HCT116 (cell line): Measurements from ENCODE around the gene SNRNP25.

Experiments
- CBX3 ChIP-seq: IDR thresholded peaks from 2 replicates; pipeline ENCODE4 v1.6.1; 2012; ENCODE audit warnings: low read depth
- CEBPB ChIP-seq: IDR thresholded peaks from 2 replicates; pipeline ENCODE4 v1.6.1; 2012; ENCODE audit warnings: low read depth
- CTCF ChIP-seq, 3 experiments: fragments of 200-600 bp in 1 of 3; sonication (generic) in 1 of 3; IDR thresholded peaks in 2 of 3; conservative IDR thresholded peaks in 1 of 3; 2 replicates each; pipeline ENCODE4 v1.5.1; 2012 to 2017; ENCODE audit warnings: low read depth in 2 of 3, low read length in 2 of 3, antibody characterized with exemption in 1 of 3, borderline replicate concordance in 1 of 3, control low read depth in 1 of 3, mild to moderate bottlenecking in 1 of 3, mixed read lengths in 1 of 3, mixed run types in 1 of 3, moderate library complexity in 1 of 3; ENCODE audit not compliant: insufficient read depth in 1 of 3
- EGR1 ChIP-seq: IDR thresholded peaks from 2 replicates; pipeline ENCODE4 v1.6.1; 2012; ENCODE audit warnings: low read depth
- EZH2 ChIP-seq: fragments of 200-600 bp; sonication (generic); IDR thresholded peaks from 2 replicates; pipeline ENCODE4 v1.6.1; 2017; ENCODE audit warnings: antibody characterized with exemption, mixed run types
- JUND ChIP-seq: IDR thresholded peaks from 2 replicates; pipeline ENCODE4 v1.6.1; 2012
- POLR2AphosphoS5 ChIP-seq: IDR thresholded peaks from 2 replicates; pipeline ENCODE4 v1.6.1; 2011; ENCODE audit warnings: mild to moderate bottlenecking, low read depth, low read length, moderate library complexity
- YY1 ChIP-seq: IDR thresholded peaks from 2 replicates; pipeline ENCODE4 v1.6.1; 2011; ENCODE audit warnings: low read length, low read depth, moderate library complexity, mild to moderate bottlenecking; ENCODE audit not compliant: insufficient replicate concordance; ENCODE audit errors: extremely low read depth

GRCh38 chr16:34648-34987, 19.0 kb upstream of the SNRNP25 start:
- TF ChIP-seq EGR1 (no peak), CTCF (IDR thresholded peaks at IDR 0.05 in 2 of 3, conservative IDR thresholded peaks at IDR 0.05 in 1 of 3; ENCODE audit: borderline replicate concordance in 1 of 3, insufficient read depth in 1 of 3, low read depth in 2 of 3, low read length in 2 of 3) (no peak), CBX3 (no peak), EZH2 (no peak), CEBPB (no peak), YY1 (no peak), JUND (no peak), POLR2AphosphoS5 (no peak)
